NCI-H82 (cell line): ENCODE data around the gene SP1.
"Not testable (repeated sequence)": the region's sequence is repeated elsewhere in the genome, so short reads cannot be mapped to it uniquely, and the experiment has no call there.

Experiments used
- DNase-seq: peaks from one replicate; lab custom pipeline; 2025; lab: John Stamatoyannopoulos, UW

The SP1 gene

GRCh38 chr12:53413485-53414204 is 33.7 kb downstream of the SP1 start:
- DNase-seq, result no peak

- peak; percentile 80 for DNase-seq
Observed at GRCh38 chr12:53414756-53415417, 34.9 kb downstream of the SP1 start.

GRCh38 chr12:53415752-53416389 is 35.9 kb downstream of the SP1 start:
- DNase-seq, result peak; percentile 96

- peak; percentile 79 for DNase-seq
Observed at GRCh38 chr12:53417291-53417816, 37.4 kb downstream of the SP1 start.

- DNase-seq, result peak; percentile 45
Observed at GRCh38 chr12:53418221-53418620, 38.2 kb downstream of the SP1 start.

- DNase-seq, result no peak
Observed at GRCh38 chr12:53419756-53420155, 39.8 kb downstream of the SP1 start.

GRCh38 chr12:53422247-53422646 is 42.3 kb downstream of the SP1 start:
- not testable (repeated sequence) for DNase-seq

- DNase-seq, result peak; percentile 68
Observed at GRCh38 chr12:53423597-53423996, 43.6 kb downstream of the SP1 start, which contains the start of gene AMHR2. TSS of gene AMHR2 (plus strand) at chr12:53423855. CDS start at chr12:53423935, 80 bp downstream.

- peak; percentile 45 for DNase-seq
Observed at GRCh38 chr12:53424626-53425514, 44.9 kb downstream of the SP1 start.

GRCh38 chr12:53425515-53426150 is 45.7 kb downstream of the SP1 start:
- DNase-seq, result no peak

GRCh38 chr12:53427905-53428594 is 48.1 kb downstream of the SP1 start:
- DNase-seq, result no peak

- no peak for DNase-seq
Observed at GRCh38 chr12:53428741-53429140, 48.8 kb downstream of the SP1 start.

- no peak for DNase-seq
Observed at GRCh38 chr12:53430116-53430515, 50.1 kb downstream of the SP1 start.

- DNase-seq, result no peak
Observed at GRCh38 chr12:53431187-53431586, 51.2 kb downstream of the SP1 start.

- not testable (repeated sequence) for DNase-seq
Observed at GRCh38 chr12:53435326-53435725, 55.4 kb downstream of the SP1 start.

- DNase-seq, result not testable (repeated sequence)
Observed at GRCh38 chr12:53439582-53439981, 59.6 kb downstream of the SP1 start.

- DNase-seq, result peak; percentile 100
Observed at GRCh38 chr12:53441040-53441833, 61.3 kb downstream of the SP1 start, which contains the start of gene PRR13. TSS of gene PRR13 (plus strand) at chr12:53441734. CDS start at chr12:53442715, 981 bp downstream.

GRCh38 chr12:53443955-53444354 is 64.0 kb downstream of the SP1 start:
- DNase-seq, result no peak

GRCh38 chr12:53444593-53445325 is 64.8 kb downstream of the SP1 start:
- not testable (repeated sequence) for DNase-seq
